HG02610 (cell line): ENCODE results near the gene FAM124B.
A peak's percentile ranks its signal among the peaks of the same experiment; 100 is the strongest.
"Not testable (repeated sequence)": the region's sequence is repeated elsewhere in the genome, so short reads cannot be mapped to it uniquely, and the experiment has no call there.

Source experiments
- ATAC-seq: cut with Tn5 transposase; IDR thresholded peaks from one replicate; pipeline ENCODE4 v1.9.1; 2021; ENCODE audit warnings: mild to moderate bottlenecking, moderate library complexity; ENCODE audit not compliant: unreplicated experiment

Gene FAM124B

DNA sequence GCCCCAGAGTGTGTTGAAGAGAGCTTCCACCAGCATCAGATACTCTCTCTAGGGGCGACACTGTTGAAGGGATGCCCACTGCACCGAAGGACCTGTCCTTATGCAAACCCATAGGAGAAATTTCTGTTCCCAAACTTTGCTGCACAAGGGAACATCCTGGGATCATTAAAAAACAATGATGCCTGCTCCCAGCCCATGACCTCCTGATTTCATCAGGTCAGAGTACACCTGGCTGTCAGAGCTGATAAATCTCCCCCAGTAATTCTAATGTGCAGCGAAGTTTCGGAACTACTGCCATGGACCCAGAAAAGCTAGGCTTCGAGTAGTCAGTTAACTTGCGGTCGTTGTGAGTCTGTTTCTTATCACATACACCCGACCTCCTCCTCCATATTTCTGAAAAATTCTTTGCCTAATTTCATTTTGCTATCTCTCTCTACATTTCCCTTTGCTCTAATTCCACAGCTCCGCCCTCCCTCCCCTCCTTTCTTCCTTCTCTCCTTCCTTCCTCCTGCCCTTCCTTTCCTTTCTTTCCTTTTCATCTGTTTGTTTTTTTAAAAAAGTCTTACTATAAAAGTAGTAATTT is 18.8 kb downstream of the FAM124B start:
- no peak for ATAC-seq

DNA sequence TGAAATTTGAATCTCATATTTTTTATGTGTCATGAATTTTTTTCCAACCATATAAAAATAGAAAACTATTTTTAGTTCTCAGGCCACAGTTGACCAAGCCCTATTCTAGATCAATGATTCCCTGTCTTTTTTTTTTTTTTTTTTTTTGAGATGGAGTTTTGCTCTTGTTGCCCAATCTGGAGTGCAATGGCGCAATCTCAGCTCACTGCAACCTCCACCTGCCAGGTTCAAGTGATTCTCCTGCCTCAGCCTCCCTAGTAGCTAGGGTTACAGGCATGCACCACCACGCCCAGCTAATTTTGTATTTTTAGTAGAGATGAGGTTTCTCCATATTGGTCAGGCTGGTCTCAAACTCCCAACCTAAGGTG is 19.6 kb downstream of the FAM124B start:
- ATAC-seq, result not testable (repeated sequence)

DNA sequence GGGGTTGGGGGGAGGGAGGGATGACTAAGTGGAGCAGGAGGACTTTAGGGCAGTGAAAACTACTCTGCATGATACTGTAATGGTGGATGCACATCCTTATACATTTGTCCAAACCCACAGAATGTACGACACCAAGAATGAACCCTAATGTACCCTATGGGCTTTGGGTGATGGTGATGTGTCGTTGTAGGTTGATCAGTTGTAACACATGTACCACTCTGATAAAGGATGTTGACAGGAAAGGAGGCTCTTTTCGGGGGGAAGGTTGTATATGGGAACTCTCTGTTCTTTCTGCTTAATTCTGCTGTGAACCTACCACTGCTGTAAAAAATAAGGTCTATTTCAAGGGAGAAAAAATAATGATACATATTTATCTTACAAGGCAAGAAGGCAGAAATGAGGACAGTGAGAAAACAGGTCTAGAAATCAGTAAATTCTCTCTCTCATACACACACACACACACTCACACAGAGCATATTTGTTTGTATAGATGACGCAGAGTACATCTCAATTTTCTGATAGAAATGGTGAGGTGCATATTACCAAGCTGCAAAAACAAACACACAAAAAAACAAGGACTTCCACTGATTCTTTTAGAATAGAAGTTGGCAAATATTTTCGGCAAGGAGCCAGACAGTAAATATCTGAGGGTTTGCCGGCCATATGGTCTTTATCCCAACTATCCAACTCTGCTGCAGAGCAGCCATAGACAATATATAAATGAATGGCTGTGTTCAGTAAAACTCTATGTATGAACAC is 20.2 kb downstream of the FAM124B start:
- no peak for ATAC-seq

DNA sequence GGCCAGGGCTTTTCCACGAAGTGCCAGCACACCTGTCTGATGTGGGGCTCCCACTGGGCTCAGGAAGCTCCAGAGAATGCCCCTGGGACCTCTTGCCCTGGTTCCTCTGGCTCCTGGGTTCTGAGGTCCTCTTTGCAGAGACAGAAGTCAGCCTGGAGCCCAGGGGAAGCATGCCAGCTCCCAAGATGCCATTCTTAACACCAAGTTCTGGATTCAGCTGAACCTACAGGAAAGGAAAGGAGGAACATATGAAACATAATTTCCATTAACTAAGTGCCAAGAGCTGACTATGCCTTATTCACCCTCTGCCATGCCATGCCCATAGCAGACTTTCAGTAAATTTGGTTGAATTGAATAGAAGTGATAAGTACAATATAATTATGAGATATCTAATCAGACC is 21.9 kb downstream of the FAM124B start:
- ATAC-seq, result no peak

DNA sequence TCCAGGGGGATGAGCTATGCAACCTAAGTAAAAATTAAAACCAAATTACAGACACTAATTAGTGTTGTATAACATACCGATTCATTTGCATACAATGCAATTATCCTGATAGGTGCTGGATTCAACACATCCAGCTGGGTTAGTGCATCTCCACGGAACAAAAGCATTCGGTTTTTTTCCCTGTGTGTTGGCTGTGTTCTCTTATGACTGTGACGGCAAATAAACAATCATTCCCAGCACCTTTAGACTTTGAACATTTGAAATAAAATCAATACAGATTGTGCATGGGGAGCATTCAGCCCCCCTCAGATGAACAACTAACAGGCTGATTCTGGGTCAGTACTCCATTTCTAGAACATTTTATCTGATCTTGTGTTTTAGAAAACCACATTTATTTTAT is 22.7 kb downstream of the FAM124B start:
- no peak for ATAC-seq

DNA sequence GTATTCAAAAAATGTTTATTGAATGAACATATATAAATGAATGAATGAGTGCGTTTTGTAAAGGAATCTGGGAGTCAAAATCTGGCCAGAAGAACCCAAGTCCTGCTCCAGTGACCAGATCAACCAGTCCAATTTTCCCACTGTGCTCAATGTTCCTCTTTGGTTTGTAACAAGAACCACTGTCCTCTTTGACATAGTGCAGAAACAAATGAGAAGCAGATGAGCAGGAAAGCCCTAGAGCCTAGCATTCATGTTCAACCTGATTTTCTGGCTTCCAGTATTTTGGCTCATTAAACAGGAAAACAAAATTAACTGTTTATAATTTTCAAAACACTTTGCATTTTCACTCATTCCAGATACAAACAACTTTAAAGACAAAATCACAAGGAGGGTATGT is 23.2 kb downstream of the FAM124B start:
- ATAC-seq, result no peak

DNA sequence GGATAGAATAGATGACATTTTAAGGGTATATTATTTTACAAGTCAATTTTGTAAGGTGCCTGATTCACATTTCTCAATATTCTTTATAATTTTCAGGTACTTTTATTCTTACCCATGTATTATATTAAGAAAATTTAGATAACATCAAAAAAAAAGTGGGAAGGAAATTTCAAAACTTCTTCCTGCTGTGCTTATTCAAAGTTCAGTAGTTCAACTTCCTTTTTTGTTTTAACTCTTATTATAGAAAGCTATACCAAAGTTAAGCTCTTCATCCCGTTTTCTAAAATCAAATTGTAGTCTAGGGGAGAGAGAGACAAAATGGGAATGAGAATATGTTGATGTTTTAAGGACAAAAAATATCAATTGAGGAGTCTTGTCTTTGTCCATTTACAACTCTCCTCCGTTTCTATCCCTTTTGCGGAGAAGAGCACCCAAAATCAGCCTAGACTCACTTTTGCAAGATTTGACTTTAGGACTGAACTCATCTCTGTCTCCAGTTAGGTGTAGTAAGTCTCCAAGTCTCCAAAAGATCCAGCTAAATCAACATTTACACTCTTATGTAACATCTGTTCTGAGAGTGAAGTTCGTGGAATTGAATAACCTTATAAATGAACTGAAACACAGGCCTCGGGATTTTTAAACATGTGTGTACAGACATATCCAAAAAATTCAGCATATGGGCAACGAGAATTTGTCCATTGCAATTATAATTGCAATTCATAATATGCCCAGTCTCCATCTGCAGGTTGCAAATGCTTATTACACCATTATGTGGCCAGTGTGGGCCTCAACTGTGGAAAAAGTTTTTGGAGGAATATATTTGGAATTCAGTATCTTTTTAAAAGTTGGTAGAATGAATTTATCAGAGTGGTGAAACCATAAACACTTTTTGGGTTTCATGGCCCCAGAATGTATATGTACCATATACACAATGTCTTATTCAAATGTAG is 23.9 kb downstream of the FAM124B start:
- ATAC-seq, result no peak

DNA sequence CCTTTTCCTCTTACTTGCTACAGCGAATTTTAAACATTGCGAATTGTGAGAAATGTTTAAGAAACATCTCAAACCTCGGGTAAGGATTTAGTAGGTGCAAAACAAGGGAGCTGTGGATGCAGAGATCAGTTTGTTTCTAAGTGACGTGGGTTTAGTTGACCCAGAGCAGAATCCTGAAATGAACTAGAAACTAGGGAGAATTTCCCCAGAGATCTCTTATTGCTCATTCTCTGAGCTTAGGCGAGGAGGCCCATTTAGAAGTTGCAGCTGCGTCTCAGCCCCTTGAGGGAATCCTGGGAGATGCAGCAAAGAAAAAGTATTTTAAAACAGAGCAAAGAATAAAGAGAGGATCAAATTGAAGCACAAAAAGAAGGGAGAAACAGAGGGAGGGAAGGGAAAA is 29.3 kb downstream of the FAM124B start:
- no peak for ATAC-seq

DNA sequence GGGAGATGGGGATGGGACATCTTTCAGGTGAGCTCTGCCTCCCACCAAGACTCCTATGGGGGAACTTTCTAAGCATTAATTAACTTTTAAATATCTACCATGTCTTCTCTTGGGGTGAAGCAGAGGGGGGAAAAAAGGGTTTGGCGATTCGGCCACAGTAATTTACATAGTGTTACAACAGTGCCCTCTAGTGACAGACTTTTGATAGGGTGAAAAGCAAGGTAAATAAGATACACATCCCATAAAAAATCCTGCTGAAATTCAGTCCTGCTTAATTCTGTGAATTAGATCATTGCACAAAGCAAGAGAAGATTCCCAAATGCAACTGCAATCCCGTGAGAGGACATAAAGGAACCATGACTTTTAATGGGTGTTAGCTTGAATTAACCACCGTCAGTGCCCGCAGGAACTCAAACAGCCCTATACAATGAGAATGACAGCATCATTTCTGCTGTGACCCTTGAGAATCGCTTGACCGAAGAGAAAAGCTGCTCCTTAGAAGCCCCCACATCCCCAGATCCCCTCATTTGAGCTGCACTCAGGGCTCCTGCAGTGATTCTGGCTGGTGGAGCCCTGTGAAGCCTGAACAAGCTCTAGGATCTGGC is 32.8 kb downstream of the FAM124B start:
- ATAC-seq, result no peak

DNA sequence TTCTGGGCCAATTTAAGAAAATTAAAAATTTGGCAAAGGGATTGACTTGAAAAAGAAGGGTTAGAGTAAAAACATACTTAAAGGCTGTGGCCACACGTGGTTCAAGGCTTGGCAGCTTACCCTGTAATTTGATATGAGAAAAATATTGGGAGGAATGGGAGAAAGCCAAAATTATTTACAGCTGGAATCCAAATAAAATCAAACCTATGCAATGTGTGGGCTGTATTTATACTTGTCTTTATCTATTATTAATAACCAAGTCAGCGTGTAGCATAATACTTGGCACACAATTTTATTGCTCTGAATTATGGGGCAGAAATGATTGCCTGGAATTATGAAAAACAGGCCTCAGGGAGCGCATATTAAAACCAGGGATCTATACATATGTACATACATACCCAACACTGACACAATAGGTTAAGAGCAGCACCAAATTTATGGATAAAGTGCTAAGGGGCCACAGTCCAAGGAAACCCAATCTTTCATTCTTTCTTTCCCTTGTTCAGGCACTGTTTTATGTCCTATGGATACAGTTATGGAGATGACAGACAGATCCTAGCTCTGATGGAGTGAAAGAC is 35.6 kb downstream of the FAM124B start:
- ATAC-seq, result no peak

DNA sequence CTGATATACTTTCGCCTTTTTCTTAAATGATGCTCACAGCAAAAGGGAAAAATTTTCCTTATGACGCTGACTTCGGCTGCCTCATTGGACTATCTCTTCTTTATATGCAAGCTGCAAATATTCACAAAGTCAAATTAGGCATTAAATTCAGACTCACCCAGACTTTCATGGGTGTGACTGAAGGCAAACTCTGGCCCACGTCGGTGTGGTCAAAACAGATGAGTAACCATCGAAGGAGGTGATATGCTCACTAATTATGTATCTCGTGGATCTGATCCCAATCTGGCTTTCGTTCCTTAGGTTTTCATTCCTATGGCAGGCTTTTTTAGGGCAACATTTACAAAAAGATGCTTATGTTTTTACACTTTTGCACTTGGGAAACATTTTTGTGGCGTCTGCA is 36.6 kb downstream of the FAM124B start:
- ATAC-seq, result no peak

DNA sequence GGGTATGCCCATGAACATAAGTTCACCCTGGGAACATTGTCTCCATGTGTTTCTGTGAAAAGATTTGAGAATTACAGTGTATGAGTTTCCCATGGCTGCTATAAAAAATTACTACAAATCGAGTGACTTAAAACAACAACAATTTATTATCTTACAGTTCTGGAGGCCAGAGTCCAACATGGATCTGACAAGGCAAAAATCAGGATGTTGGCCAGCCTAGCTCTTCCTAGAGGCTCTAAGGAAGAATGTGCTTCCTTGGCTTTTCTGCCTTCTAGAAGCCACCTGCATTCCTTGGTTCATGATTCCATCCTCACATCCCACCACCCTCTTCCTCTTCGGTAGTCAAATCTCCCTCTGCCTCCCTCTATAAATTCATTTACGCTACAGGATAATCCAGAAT is 38.6 kb downstream of the FAM124B start:
- no peak for ATAC-seq

DNA sequence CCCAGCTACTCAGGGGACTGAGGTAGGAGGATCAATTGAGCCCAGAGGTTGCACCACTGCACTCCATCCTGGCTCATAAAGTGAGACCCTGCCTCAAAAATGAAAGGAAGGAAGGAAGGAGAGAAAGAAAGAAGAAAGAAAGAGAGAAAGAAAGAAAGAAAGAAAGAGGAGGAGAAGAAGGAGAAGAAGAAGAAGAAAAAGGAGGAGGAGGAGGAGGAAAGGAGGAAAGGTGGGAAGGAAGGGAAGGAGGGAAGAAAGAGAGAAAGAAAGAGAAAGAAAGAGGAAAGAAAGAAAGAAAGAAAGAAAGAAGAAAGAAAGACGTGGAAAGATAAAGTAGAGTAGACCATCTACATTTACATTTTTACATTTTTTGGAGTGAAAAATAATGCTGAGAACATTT is 39.8 kb downstream of the FAM124B start:
- ATAC-seq, result no peak

DNA sequence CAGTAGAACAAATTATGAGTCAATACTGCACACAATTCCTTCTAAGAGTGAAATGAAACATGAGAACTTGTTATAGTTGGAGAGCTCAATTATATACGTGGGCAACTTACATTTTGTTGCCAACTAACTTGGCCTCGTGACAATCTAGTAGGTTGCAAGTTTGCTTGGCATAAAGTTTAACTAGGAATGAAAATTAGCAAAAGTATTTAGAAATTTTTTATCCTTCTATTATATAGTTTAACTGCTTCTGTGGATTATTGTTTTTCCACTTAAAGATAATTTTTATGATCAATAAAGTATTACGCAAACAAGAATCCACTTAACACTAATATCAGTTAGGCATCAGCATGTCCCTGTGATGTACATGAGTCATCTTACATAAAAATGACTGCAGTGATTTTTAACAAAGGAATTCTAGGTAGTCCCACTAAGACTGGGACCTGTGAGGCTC is 41.1 kb downstream of the FAM124B start:
- ATAC-seq, result no peak

DNA sequence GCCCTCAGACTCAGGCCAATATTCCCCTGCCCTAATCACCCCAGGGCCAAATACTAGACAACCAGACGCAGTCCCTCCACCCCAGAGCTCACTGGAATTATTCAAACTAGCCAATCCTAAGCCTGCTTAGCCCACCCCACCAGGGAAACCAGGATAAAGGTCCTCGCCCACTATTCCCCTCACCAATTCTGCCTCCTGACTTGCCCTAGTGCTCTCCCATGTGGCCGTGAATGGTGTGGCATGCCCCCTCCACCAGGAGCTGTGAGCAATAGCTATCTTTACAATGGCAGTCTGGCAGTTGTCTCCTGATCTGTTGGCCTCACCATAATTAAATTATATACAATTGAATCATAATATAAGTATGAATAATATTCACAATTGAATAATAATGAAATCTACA is 42.3 kb downstream of the FAM124B start:
- no peak for ATAC-seq

DNA sequence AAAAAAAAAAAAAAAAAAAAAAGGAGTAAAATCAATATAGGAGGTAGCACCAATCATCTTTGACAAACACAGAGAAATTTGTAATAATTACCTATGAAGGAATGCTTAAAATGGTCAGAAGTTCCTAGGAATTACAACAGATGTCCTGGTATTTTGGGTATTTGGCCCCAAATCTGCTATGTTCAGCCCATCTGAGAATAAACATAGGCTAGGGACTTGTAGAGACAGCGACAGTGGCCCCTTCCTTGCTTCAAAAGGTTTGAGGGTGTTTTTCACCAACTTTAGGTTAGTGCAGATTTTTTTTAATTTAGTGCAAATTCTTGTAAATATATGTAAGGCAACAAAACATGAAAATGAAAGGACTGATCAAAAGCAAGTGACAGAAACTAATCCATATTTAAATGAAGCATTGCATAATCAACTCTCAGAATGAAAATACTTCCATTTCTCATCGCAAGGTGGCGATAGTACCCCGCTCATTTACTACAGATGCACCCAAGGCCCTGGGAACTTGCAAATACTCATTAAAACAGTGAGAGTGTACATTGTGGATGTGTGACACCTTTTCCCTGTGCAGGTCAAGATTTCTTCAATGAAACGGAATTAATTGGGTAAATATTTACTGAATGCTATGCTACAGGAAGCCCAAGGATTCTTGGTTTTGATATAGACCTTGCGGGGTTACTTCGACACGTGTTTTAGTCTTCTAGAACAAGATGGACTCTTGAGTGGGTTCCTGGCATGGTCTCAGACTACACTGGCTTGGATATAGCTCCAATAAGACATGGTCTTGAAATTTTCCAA is 44.6 kb downstream of the FAM124B start:
- peak; percentile 91 for ATAC-seq

DNA sequence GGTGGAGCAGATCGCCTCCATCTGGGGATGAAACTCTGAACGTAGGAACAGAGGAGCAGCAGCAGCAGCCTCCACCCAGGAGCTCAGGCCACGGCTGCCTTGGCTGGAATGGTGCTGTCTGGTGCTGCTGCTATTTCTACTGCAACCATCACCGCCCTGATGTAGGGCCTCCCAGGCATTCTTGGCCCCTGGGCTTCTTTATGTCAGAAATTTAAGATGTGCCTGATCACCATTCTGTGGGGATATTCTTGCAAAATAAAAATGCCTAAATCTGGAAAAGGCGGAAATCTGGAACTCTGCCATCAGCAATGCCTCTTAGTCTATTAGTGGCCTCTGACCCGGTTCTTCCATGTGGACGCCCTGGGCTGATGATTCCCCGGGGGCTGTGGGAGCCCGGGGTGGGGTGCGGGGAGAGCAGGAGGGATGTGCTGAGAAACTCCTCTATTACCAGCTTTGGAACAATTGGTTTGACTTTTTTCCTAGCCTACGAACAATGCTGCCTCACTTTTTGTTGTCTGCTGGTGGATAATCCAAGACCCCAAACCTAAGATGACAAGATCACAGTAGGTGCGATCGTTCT is 47.2 kb downstream of the FAM124B start:
- no peak for ATAC-seq

DNA sequence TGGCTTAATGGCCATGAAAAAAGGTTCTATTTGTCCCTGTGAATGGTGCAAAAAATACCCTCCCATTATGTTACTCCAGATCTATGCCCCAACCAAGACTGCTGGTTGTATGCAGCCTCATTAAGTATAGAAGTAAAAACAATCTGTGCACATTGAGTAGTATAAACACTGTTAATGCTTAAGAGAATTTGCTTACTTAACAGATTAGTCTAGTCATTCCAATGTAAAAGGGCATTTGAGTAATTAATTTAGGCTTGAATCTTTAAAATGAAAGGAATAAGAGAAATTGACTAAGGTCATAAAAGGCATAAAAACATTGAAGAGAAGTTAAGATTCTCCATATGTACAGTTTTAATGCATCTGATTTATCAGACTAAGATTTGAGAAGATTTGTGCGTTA is 51.2 kb downstream of the FAM124B start:
- ATAC-seq, result no peak

DNA sequence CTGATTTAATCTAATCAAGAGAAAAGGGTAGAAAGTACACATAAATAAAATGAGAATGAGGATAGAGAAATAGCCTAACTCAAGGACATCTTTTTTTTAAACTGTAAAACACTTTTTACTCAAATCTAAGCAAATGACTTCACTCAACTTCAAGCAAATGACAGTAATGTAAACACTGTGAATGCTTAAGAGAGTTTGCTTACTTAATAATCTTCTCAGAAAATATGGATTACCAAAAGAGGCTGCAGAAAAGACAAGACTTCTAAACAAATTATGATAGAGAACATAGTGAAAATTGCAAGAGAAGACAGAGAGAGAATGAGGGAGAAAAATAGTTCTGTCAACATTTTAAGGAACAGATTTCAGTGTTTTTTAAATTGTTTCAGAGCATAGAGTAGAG is 52.5 kb downstream of the FAM124B start:
- ATAC-seq, result no peak
